IMR-90 (cell line): ENCODE data around the gene PAX5. TPM values are rescaled to one million over a fixed set of nuclear protein-coding genes. Genes with fewer than 3 reads are reported as not detected.

Experiments
- ATAC-seq: fragments of 200-7000 bp; cut with Tn5 transposase; 2 replicates; pipeline ENCODE4 v1.9.1; 2020; ENCODE audit warnings: low read depth, mild to moderate bottlenecking, moderate library complexity
- BruUV-seq: library from RNA; stranded (reverse); fragments of 400-500 nt; replicated peaks from 2 replicates; lab custom pipeline; 2021; lab: Mats Ljungman, UMichigan
- CTCF ChIA-PET: fragments of 300-600 bp; formaldehyde crosslinking; extraction: SDS; loops from one replicate; lab custom pipeline; 2021; ENCODE audit warnings: antibody characterized with exemption; lab: Yijun Ruan, JAX
- POLR2A ChIA-PET: fragments of 300-600 bp; sonication (Branson Sonifier 250); formaldehyde crosslinking; loops from one replicate; lab custom pipeline; 2022; ENCODE audit warnings: antibody characterized with exemption; ENCODE audit not compliant: unreplicated experiment; lab: Charles Lee
- DNase-seq: peaks from one replicate; pipeline ENCODE4 v3.0.0; 2013
- H2AFZ ChIP-seq: replicated peaks from 2 replicates; pipeline ENCODE3; 2013; ENCODE audit warnings: low read length, mild to moderate bottlenecking; ENCODE audit not compliant: poor library complexity
- H2AK5ac ChIP-seq: 2 replicates; pipeline ENCODE4 v1.6.1; 2013; ENCODE audit warnings: low read depth, low read length, inconsistent platforms
- H2AK9ac ChIP-seq: replicated peaks from 2 replicates; pipeline ENCODE3; 2013; ENCODE audit warnings: mild to moderate bottlenecking, low read depth, low read length, moderate library complexity; ENCODE audit not compliant: poor library complexity
- H2BK120ac ChIP-seq: 2 replicates; pipeline ENCODE4 v1.6.1; 2013; ENCODE audit warnings: low read depth, low read length, inconsistent platforms
- H2BK15ac ChIP-seq: 3 replicates; pipeline ENCODE4 v1.6.1; 2013; ENCODE audit warnings: low read depth, low read length, inconsistent platforms
- H2BK20ac ChIP-seq: 2 replicates; pipeline ENCODE4 v1.6.1; 2013; ENCODE audit warnings: low read depth, mild to moderate bottlenecking, inconsistent platforms, low read length, moderate library complexity
- H2BK5ac ChIP-seq: 2 replicates; pipeline ENCODE4 v1.6.1; 2013; ENCODE audit warnings: mild to moderate bottlenecking, low read depth, low read length, inconsistent platforms; ENCODE audit not compliant: poor library complexity, severe bottlenecking
- H3K14ac ChIP-seq: replicated peaks from 2 replicates; pipeline ENCODE4 v1.6.1; 2013; ENCODE audit warnings: low read depth, low read length, inconsistent platforms
- H3K18ac ChIP-seq: 2 replicates; pipeline ENCODE4 v1.6.1; 2013; ENCODE audit warnings: low read depth, low read length, control low read depth
- H3K23ac ChIP-seq: 2 replicates; pipeline ENCODE4 v1.6.1; 2013; ENCODE audit warnings: low read depth, low read length, inconsistent platforms
- H3K27ac ChIP-seq: 2 replicates; pipeline ENCODE4 v1.5.1; 2013; ENCODE audit warnings: mild to moderate bottlenecking, control low read depth, low read length; ENCODE audit not compliant: insufficient read depth
- H3K27me3 ChIP-seq: 2 replicates; pipeline ENCODE4 v1.6.1; 2013; ENCODE audit warnings: low read length; ENCODE audit not compliant: control insufficient read depth, insufficient read depth
- H3K36me3 ChIP-seq: 2 replicates; pipeline ENCODE4 v1.6.1; 2013; ENCODE audit warnings: low read length, mixed read lengths; ENCODE audit not compliant: control insufficient read depth, insufficient read depth
- H3K4ac ChIP-seq: 2 replicates; pipeline ENCODE4 v1.6.1; 2013; ENCODE audit warnings: low read depth, low read length, inconsistent platforms
- H3K4me1 ChIP-seq: 2 replicates; pipeline ENCODE4 v1.6.1; 2013; ENCODE audit warnings: low read length, mixed read lengths; ENCODE audit not compliant: control insufficient read depth, insufficient read depth
- H3K4me2 ChIP-seq: 2 replicates; pipeline ENCODE4 v1.6.1; 2013; ENCODE audit warnings: low read depth, mild to moderate bottlenecking, control low read depth, low read length, moderate library complexity
- H3K4me3 ChIP-seq: 2 replicates; pipeline ENCODE4 v1.5.1; 2013; ENCODE audit warnings: low read depth, mild to moderate bottlenecking, control low read depth, low read length, moderate library complexity; ENCODE audit not compliant: insufficient read depth
- H3K56ac ChIP-seq: 2 replicates; pipeline ENCODE4 v1.6.1; 2013; ENCODE audit warnings: low read length, inconsistent platforms; ENCODE audit not compliant: insufficient read depth; ENCODE audit errors: extremely low read depth
- H3K79me1 ChIP-seq, 2 experiments: 2 replicates each; pipeline ENCODE4 v1.6.1; 2013; ENCODE audit warnings: low read length in 2 of 2, inconsistent platforms in 1 of 2, low read depth in 1 of 2
- H3K9ac ChIP-seq: 2 replicates; pipeline ENCODE4 v1.6.1; 2013; ENCODE audit warnings: low read depth, low read length, control low read depth
- H3K9me1 ChIP-seq: 2 replicates; pipeline ENCODE4 v1.6.1; 2013; ENCODE audit warnings: low read length, inconsistent platforms; ENCODE audit not compliant: insufficient read depth
- H3K9me3 ChIP-seq: 2 replicates; pipeline ENCODE4 v1.6.1; 2013; ENCODE audit warnings: low read length; ENCODE audit not compliant: control insufficient read depth, insufficient read depth
- H4K20me1 ChIP-seq: 2 replicates; pipeline ENCODE4 v1.6.1; 2013; ENCODE audit warnings: low read length, inconsistent platforms; ENCODE audit not compliant: insufficient read depth
- H4K5ac ChIP-seq: 2 replicates; pipeline ENCODE4 v1.6.1; 2013; ENCODE audit warnings: mild to moderate bottlenecking, low read depth, low read length, control low read depth
- H4K8ac ChIP-seq, 2 experiments: 2 replicates each; pipeline ENCODE4 v1.6.1; 2013; ENCODE audit warnings: low read depth in 2 of 2, low read length in 2 of 2, control low read depth in 1 of 2, inconsistent platforms in 1 of 2
- H4K91ac ChIP-seq: 2 replicates; pipeline ENCODE4 v1.6.1; 2013; ENCODE audit warnings: low read depth, low read length, inconsistent platforms; ENCODE audit not compliant: insufficient read depth
- BHLHE40 ChIP-seq: fragments of 150-350 bp; IDR thresholded peaks from 2 replicates; pipeline ENCODE4 v1.6.1; 2016; ENCODE audit warnings: mild to moderate bottlenecking, low read depth, low read length
- CEBPB ChIP-seq: IDR thresholded peaks from 2 replicates; pipeline ENCODE4 v1.6.1; 2012; ENCODE audit warnings: low read depth, low read length, improper control_type of control experiment
- CHD1 ChIP-seq: IDR thresholded peaks from 2 replicates; pipeline ENCODE4 v1.6.1; 2012; ENCODE audit warnings: low read depth, low read length, improper control_type of control experiment
- CTCF ChIP-seq: conservative IDR thresholded peaks from 2 replicates; pipeline ENCODE4 v1.5.1; 2012; ENCODE audit warnings: mild to moderate bottlenecking, low read depth, low read length, improper control_type of control experiment
- ELK1 ChIP-seq: fragments of 150-350 bp; IDR thresholded peaks from 2 replicates; pipeline ENCODE4 v1.6.1; 2016; ENCODE audit warnings: low read depth, mild to moderate bottlenecking, low read length, moderate library complexity, borderline replicate concordance
- MAZ ChIP-seq: IDR thresholded peaks from 2 replicates; pipeline ENCODE4 v1.6.1; 2012; ENCODE audit warnings: low read depth, mild to moderate bottlenecking, low read length, improper control_type of control experiment, moderate library complexity, borderline replicate concordance
- POLR2A ChIP-seq: IDR thresholded peaks from 2 replicates; pipeline ENCODE4 v1.6.1; 2012; ENCODE audit warnings: mild to moderate bottlenecking, low read depth, low read length
- RCOR1 ChIP-seq: IDR thresholded peaks from 2 replicates; pipeline ENCODE4 v1.6.1; 2012; ENCODE audit warnings: mild to moderate bottlenecking, low read length, improper control_type of control experiment; ENCODE audit not compliant: insufficient replicate concordance
- RFX5 ChIP-seq: IDR thresholded peaks from 2 replicates; pipeline ENCODE4 v1.8.0; 2012; ENCODE audit warnings: low read depth, mild to moderate bottlenecking, low read length, moderate library complexity
- SMC3 ChIP-seq: fragments of 150-350 bp; IDR thresholded peaks from 2 replicates; pipeline ENCODE4 v1.6.1; 2016; ENCODE audit warnings: low read depth, mild to moderate bottlenecking, antibody characterized with exemption, low read length, moderate library complexity
- WGBS, 2 experiments: methylation state at CpG; one replicate each; pipeline versions ENCODE4 v1.1.5 to v1.1.7; 2013; ENCODE audit warnings: missing lambda C conversion rate in 2 of 2; ENCODE audit not compliant: insufficient read length in 1 of 2; ENCODE audit errors: extremely low coverage in 2 of 2; 5-methylcytosine and 5-hydroxymethylcytosine counted together
- dilution Hi-C: fragments of 300-500 bp; cut with HindIII; formaldehyde crosslinking; loops from one replicate; pipeline ENCODE4 v1.14.3; 2018; ENCODE audit warnings: low sequenced_read_pairs; ENCODE audit not compliant: unreplicated experiment
- in situ Hi-C: fragments of 300-500 bp; cut with MboI; formaldehyde crosslinking; loops from 3 replicates; pipeline ENCODE4 v1.14.3; 2019; ENCODE audit warnings: low sequenced_read_pairs, inconsistent platforms, mixed read lengths
- intact Hi-C: fragments of 100-400 bp; cut with micrococcal nuclease; formaldehyde crosslinking; loops from 2 replicates; pipeline ENCODE4 v1.10.0; 2022
- polyA plus RNA-seq, 3 experiments: library from polyadenylated mRNA; depleted of rRNA; stranded (reverse); fragments of >200 nt; gene quantifications; 2 replicates each; pipeline ENCODE4 v1.2.3, GENCODE V29; 2012; ENCODE audit warnings: low replicate concordance in 1 of 3
- total RNA-seq: library from RNA; depleted of rRNA; stranded (reverse); fragments of >200 nt; gene quantifications from 2 replicates; pipeline ENCODE4 v1.2.3, GENCODE V29; 2012
- TF ChIP-seq, protein P1 (sequence below): fragments of 150-350 bp; IDR thresholded peaks from 2 replicates; pipeline ENCODE4 v1.6.1; 2017; ENCODE audit warnings: mild to moderate bottlenecking, antibody characterized with exemption, low read length, low read depth

PAX5 gene
- total and polyA plus RNA-seq, 2 of the 4 experiments (the other 2 are of a cell fraction), result not detected

- TF ChIP-seq CTCF (no peak), CEBPB (no peak)
Observed at GRCh38 chr9:37017546-37017945, 16.5 kb downstream of the PAX5 start (continued).

DNA sequence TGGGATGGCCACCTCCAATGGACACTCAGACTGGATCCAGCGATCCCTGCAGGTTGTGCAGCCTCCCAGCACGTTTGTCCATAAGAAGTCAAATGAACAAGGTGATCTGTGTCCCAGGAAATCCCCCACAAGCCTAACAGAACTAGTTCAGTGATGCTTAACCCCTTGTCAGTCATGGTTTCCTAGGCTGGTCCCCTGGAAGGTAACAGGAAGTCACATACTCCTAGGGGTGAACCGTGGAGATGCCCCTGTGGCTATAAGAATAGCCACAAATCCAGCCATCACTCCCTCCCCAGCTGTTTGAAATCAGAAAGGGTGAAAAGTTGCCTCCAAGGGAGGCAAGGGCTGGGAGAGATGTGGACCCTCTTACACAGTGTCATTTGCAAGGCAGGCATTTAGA is 22.5 kb downstream of the PAX5 start:
- WGBS, 2 experiments, result 0% methylated on average over 1 of the region's 3 CpGs; no CpG with 5 or more reads in 1 of the 2 experiments
- DNase-seq, result no peak
- Histone ChIP-seq H2AK5ac (no peak overlapping the region), H3K18ac (no peak overlapping the region), H3K4me2 (no peak overlapping the region), H3K36me3 (no peaks in the 10 kb centered on the region), H3K4me1 (no peaks in the 10 kb centered on the region), H4K20me1 (no peaks in the 10 kb centered on the region), H2BK15ac (no peak overlapping the region), H2BK20ac (no peak overlapping the region), H3K23ac (no peak overlapping the region), H4K5ac (no peak overlapping the region), H3K14ac (no peak overlapping the region), H3K9me3 (no peaks in the 10 kb centered on the region), H3K27me3 (peaks cover 53% of the 10 kb centered on the region), H2AFZ (no peak overlapping the region), H3K56ac (no peak overlapping the region), H3K9me1 (no peaks in the 10 kb centered on the region), H4K8ac (no peak overlapping the region), H2BK5ac (no peak overlapping the region), H3K27ac (no peak overlapping the region), H3K79me1 (no peaks in the 10 kb centered on the region), H4K91ac (no peak overlapping the region), H3K9ac (no peak overlapping the region), H3K4ac (no peak overlapping the region), H2BK120ac (no peak overlapping the region), H2AK9ac (no peak overlapping the region), H3K4me3 (no peak overlapping the region)
- dilution Hi-C loops (no loop called here), in situ Hi-C loops (no loop called here), intact Hi-C loops (no loop called here)
- no TSS peak for BruUV-seq
- ATAC-seq, result no peak
- ChIA-PET CTCF (no interaction called here), POLR2A (no interaction called here)
- TF ChIP-seq ELK1, result no peak
- TF ChIP-seq, protein P1, sequence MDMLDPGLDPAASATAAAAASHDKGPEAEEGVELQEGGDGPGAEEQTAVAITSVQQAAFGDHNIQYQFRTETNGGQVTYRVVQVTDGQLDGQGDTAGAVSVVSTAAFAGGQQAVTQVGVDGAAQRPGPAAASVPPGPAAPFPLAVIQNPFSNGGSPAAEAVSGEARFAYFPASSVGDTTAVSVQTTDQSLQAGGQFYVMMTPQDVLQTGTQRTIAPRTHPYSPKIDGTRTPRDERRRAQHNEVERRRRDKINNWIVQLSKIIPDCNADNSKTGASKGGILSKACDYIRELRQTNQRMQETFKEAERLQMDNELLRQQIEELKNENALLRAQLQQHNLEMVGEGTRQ, result no peak
- TF ChIP-seq BHLHE40, result no peak
- no peak for TF ChIP-seq RFX5
- no peak for TF ChIP-seq CTCF
- TF ChIP-seq POLR2A, result no peak
- TF ChIP-seq CEBPB, result no peak
- TF ChIP-seq SMC3, result no peak
- TF ChIP-seq CHD1, result no peak
- TF ChIP-seq MAZ, result no peak
- no peak for TF ChIP-seq RCOR1
